ENCODE results near the gene HNRNPA2B1. TPM values are rescaled to one million over a fixed set of nuclear protein-coding genes. Genes with fewer than 3 reads are reported as not detected.

HNRNPA2B1 gene
- 67.1 and 89.4 TPM in 2 replicates for total RNA-seq

GRCh38 chr7:26200444-26201246 lies at the start of gene HNRNPA2B1:
HNRNPA2B1 (minus strand) TSS chr7:26200746; CDS start chr7:26200577, 169 bp downstream.
- DNase-seq (ENCODE audit: low read depth in 2 of 2) = peak; percentile 98 to 99

DNA sequence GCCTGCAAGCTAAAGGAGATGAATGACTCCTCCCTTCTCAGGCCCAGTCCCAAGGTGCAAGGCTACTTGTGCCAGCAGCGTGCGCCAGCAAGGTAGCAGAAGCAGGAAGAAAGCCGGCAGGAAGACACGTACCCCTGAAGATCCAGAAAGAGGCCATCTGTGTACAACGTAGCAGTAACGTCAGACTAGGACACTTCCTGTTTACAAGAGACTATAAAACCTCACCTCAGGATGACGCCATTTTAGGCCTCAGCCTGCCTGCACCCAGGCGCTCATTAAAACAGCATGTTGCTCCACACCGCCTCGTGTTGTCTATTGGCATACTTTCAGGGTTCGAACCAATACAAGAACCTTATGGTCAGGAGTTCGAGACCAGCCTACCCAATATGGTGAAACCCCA lies 49.7 kb upstream of the HNRNPA2B1 start:
- DNase-seq (ENCODE audit: low read depth in 2 of 2) = no peak

- DNase-seq (ENCODE audit: low read depth in 2 of 2) = no peak
Observed at GRCh38 chr7:26245150-26245549, 44.6 kb upstream of the HNRNPA2B1 start.

DNA sequence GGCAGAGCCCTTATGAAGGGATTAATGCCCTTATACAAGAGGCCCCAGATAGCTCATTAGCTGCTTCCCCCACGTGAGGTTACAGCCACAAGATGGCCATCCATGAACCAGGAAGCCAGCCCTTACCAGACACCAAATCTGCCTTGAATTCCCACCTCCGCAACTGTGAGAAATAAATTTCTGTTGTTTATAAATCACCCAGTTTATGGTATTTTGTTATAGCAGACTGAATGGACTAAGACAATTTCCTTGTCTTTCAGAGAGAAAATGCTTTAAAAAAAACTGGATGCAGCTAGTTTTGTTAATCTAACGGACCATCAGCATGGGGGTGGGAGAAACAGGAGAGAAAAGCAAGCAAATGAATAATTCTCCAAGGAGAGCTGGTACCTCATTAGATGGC lies 37.5 kb upstream of the HNRNPA2B1 start:
- no peak for DNase-seq (ENCODE audit: low read depth in 2 of 2)

DNA sequence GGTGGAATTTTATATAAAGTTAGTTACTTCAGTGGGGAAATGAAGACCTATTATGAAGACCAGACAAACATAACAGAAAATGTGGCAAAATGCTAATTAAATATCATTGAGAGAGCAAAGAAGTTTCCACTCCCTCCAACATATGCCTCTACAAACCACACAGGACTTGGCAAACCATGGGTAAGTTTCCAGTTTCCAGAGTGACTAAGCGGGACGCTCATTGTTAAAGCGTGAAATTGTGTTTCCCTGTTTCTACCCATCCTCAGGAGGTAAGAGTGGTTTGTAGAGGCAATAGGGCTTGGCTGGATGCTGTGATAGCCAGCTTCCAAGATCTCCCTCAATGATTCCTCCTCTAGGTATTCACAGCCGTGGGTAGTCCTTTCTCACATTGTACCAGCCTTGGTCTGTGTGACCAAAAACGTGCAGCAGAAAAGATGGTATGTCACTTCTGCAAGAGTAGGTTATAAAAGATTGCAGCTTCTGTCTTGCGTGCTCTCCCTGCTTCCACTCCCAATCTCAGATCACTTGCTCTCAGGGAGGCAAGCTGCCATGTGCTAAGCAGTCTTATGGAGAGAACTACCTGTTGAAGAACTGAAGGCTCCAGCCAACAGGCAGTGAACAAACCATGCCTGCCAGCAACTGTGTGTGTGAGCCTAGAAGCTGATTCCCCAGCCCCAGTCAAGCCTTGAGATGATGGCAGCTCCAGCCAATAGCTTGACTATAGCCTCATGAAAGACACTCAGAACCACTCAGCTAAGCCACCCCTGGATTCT lies 36.7 kb upstream of the HNRNPA2B1 start:
- peak in 1 of 2 donors; percentile 37 for DNase-seq (ENCODE audit: low read depth in 2 of 2)

DNA sequence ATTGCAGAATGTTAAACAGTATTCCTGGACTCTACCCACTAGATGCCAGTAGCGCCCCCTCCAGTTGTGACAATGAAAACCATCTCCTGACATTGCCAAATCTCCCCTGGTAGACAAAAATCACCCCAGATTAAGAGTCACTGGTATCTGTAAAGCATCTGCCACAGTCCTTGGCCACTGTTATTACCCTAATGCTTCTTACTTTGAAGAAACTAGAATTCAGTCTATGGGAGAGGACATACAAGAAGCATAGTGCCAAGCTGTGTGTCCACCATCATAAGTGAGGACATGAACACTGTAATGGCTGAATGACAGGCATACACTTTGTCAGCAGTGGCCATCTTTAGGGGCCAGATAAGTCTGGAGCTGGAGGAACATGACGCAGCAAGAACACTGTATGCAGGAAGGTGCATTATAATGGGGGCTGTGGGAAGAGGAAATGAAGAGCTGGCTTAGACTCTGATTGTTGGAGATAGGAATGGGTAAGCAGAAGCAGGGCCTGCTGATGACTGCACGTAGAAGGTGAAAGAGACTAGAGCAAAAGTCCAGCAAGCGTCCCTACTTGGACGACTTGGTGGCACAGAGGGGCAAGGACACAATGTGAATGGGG lies 33.5 kb upstream of the HNRNPA2B1 start:
- peak in 1 of 2 donors; percentile 12 for DNase-seq (ENCODE audit: low read depth in 2 of 2)

GRCh38 chr7:26227987-26228386 lies 27.4 kb upstream of the HNRNPA2B1 start:
- DNase-seq (ENCODE audit: low read depth in 2 of 2) = no peak

DNA sequence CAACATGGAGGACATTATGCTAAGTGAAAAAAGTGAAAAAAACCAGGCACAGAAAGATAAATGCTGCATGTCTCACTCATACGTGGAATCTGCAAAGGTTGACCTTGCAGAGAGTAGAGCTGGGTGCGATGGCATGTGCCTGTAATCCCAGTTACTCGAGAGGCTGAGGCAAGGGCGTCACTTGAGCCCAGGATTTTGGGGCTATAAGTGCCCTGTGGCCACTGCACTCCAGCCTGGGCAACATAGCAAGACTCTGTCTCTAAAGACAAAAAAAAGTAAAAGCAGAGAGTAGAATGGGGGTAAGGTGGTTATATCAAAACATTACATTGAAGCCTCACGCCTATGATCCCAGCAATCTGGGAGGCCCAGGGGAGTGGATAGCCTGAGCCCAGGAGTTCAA lies 23.8 kb upstream of the HNRNPA2B1 start:
- DNase-seq (ENCODE audit: low read depth in 2 of 2) = no peak

GRCh38 chr7:26216049-26216448 lies 15.5 kb upstream of the HNRNPA2B1 start:
- no peak for DNase-seq (ENCODE audit: low read depth in 2 of 2)

- no peak for DNase-seq (ENCODE audit: low read depth in 2 of 2)
Observed at GRCh38 chr7:26213807-26214515, 13.4 kb upstream of the HNRNPA2B1 start.

DNA sequence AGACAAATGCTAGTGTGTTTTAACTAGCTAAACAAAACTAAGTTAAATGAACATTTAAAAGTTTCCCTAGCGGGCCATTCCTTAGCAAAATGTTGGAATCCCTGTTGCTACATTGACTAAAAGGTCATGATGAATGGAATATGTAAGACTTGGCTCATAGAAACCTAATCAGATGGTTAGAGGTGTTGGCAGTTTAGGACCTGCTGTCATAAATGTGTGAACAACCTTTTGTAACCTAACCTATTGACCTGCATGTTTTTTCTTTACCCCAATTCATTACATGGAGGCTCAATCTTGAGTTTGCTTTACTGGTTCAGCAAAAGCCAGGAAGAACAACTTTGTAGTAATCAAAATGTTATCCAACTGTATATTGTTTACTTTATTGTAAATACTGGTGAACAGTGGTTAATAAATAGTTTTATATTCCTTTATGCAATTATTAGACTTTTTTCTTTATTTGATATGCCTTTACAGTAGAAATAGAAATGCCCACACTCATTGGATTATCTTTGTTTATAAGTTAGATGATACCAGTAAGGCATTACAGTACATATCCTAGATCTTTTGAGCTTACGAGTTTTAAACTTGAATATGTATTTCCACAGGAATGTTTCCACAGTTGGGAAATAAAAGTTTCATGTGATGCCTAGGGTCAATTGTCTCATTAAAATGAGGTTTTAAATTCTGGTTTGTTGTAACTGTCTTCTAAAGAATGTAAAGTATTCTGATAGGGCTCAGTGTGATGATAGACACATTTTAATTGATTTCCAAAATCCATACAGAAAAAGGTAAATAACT lies 12.6 kb upstream of the HNRNPA2B1 start:
- DNase-seq (ENCODE audit: low read depth in 2 of 2) = no peak

GRCh38 chr7:26208040-26208439 lies 7.5 kb upstream of the HNRNPA2B1 start:
- DNase-seq (ENCODE audit: low read depth in 2 of 2) = no peak

GRCh38 chr7:26203016-26203415 lies 2.5 kb upstream of the HNRNPA2B1 start:
- no peak for DNase-seq (ENCODE audit: low read depth in 2 of 2)

GRCh38 chr7:26202019-26202990 lies 1.8 kb upstream of the HNRNPA2B1 start:
- peak; percentile 46 to 61 for DNase-seq (ENCODE audit: low read depth in 2 of 2)

- DNase-seq (ENCODE audit: low read depth in 2 of 2) = peak; percentile 84 to 87
Observed at GRCh38 chr7:26201247-26202018, 887 bp upstream of the HNRNPA2B1 start, which contains the start of gene CBX3. CBX3 (plus strand) TSS chr7:26201745; CDS start chr7:26202999, 1,254 bp downstream.

DNA sequence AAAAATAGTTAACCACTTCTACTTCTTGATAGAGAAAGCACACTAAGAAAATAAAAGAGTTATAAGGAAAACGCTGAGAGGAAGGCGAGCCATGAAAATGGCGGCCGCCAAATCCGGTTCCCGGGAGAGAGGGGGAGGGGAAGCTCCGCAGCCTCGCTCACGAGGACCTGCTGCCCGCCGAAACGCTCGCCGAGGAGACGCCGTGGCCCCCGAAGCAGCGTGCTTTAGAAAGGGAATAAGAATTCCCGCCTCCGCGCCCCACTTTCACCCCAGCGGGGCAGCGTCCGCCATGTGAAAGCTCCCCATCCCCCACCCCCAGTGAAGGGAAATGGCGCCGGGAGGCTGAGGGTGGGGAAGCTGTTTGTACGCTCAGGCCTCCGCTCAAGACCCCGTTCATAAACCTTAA lies 505 bp downstream of the HNRNPA2B1 start:
- DNase-seq (ENCODE audit: low read depth in 2 of 2) = peak; percentile 58 to 66

DNA sequence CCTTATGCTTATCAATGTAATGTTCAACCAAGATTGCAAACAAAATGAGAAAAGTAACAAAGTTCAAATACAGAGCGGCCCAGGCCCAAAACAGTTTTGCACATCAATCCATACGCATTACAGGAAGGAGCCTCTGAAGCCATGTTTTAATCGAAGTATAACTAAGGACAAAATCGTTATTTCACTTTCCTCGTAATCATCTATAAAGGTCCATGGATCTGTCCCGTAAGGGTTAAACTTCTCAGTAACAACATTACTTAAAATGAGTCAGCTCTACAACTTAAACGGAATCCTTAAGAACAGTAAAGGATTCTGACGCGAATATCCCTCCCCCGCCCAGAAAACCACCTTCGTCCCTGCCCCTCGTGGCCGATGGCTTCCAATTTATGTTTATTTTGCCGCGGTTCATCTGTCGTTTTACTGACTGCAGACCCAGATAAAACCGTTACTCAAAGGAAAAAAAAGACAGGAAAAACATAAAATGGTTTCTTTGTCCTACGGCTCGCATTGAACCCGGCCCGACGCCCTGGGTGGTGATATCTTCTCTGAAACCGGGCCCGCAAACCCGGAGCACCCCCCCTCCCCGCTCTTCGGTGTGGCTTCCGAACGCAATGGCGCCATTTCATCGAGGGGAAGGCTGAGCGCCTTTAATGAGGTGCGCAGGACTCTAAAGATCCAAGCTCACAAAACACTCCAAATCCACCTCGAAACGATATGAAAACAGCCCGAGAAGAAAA lies 1.1 kb downstream of the HNRNPA2B1 start:
- DNase-seq (ENCODE audit: low read depth in 2 of 2) = peak; percentile 55 to 74

DNA sequence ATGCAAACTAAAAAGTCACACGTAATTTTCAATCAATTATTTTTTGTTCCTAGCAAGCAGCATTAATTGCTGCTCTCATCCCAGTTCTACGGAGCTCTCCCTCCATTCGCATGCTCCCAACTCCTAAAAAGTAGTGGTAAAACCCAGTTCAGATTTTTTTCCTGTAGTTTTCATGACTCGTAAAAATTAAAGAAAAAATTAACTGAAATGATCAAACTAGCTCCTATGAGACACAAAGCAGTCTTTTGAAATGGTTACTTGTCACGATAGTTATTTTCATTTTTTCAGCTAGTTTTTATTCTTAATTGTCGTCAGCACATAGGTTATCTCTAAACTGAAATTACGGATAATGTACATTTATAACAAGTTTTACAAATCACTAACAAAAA lies 1.8 kb downstream of the HNRNPA2B1 start:
- DNase-seq (ENCODE audit: low read depth in 2 of 2) = no peak
